Mammary epithelial cell (primary cell): ENCODE results near the gene FAR1.

Source experiments
- CTCF ChIP-seq, 2 donors: IDR thresholded peaks in 1 of 2; conservative IDR thresholded peaks in 1 of 2; 2 replicates each; pipeline ENCODE4 v1.5.1; 2011 to 2012; ENCODE audit warnings: inconsistent platforms in 2 of 2, low read length in 2 of 2, mild to moderate bottlenecking in 2 of 2, control low read depth in 1 of 2, low read depth in 1 of 2; ENCODE audit not compliant: insufficient read depth in 1 of 2; ENCODE audit errors: extremely low read depth in 1 of 2
- EZH2 ChIP-seq: IDR thresholded peaks from 2 replicates; pipeline ENCODE4 v1.6.1; 2012; ENCODE audit warnings: low read length, inconsistent platforms, borderline replicate concordance

GRCh38 chr11:13620063-13620462, 48.4 kb upstream of the FAR1 start:
- TF ChIP-seq CTCF (conservative IDR thresholded peaks at IDR 0.05 in 1 of 2, IDR thresholded peaks at IDR 0.05 in 1 of 2; ENCODE audit: extremely low read depth in 1 of 2, insufficient read depth in 1 of 2, low read depth in 1 of 2, low read length in 2 of 2) (no peak), EZH2 (no peak)
